CD4-positive, alpha-beta T cell (primary cell): Measurements from ENCODE around the gene RPL12. TPM values are rescaled to one million over a fixed set of nuclear protein-coding genes. Genes with fewer than 3 reads are reported as not detected.

Source experiments
- ATAC-seq: fragments of 200-7000 bp; cut with Tn5 transposase; one replicate; pipeline ENCODE4 v1.10.0; 2022; ENCODE audit warnings: mild to moderate bottlenecking; ENCODE audit not compliant: poor library complexity
- CTCF ChIA-PET: fragments of 350-600 bp; sonication (Branson Sonifier 250); formaldehyde crosslinking; loops from one replicate; lab custom pipeline; 2021; ENCODE audit warnings: antibody characterized with exemption, inconsistent platforms; lab: Charles Lee
- POLR2A ChIA-PET: fragments of 350-600 bp; sonication (Branson Sonifier 250); formaldehyde crosslinking; loops from one replicate; lab custom pipeline; 2021; ENCODE audit warnings: antibody characterized with exemption, inconsistent platforms; lab: Charles Lee
- DNase-seq, 14 experiments: peaks; one replicate each; pipeline ENCODE4 v3.0.0-alpha.2; 2013 to 2020; ENCODE audit warnings: mixed read lengths in 2 of 14
- H3K27ac ChIP-seq, 2 donors: one replicate each; pipeline versions ENCODE4 v1.5.1 to v1.7.0; 2013; ENCODE audit warnings: low read length in 2 of 2, low read depth in 1 of 2, mild to moderate bottlenecking in 1 of 2
- H3K27me3 ChIP-seq, 2 experiments: 1 replicate in 1 of 2; 2 replicates in 1 of 2; pipeline versions ENCODE4 v1.6.1 to v1.7.0; 2013; ENCODE audit warnings: low read length in 2 of 2, control low read depth in 1 of 2, mild to moderate bottlenecking in 1 of 2, moderate library complexity in 1 of 2; ENCODE audit not compliant: insufficient read depth in 2 of 2, control insufficient read depth in 1 of 2
- H3K36me3 ChIP-seq: one replicate; pipeline ENCODE4 v1.6.1; 2013; ENCODE audit warnings: low read length, control low read depth; ENCODE audit not compliant: insufficient read depth
- H3K4me1 ChIP-seq: one replicate; pipeline ENCODE4 v1.6.1; 2013; ENCODE audit warnings: low read length, control low read depth; ENCODE audit not compliant: insufficient read depth
- H3K4me3 ChIP-seq: one replicate; pipeline ENCODE4 v1.5.1; 2013; ENCODE audit warnings: mild to moderate bottlenecking, low read length, moderate library complexity
- H3K9me3 ChIP-seq, 2 experiments: 1 replicate in 1 of 2; 2 replicates in 1 of 2; pipeline versions ENCODE4 v1.6.1 to v1.7.0; 2013; ENCODE audit warnings: low read length in 2 of 2, mild to moderate bottlenecking in 2 of 2, control low read depth in 1 of 2, moderate library complexity in 1 of 2; ENCODE audit not compliant: control insufficient read depth in 1 of 2, insufficient read depth in 1 of 2
- H3K27ac Mint-ChIP-seq: one replicate; pipeline ENCODE4 v1.8.0; 2020; ENCODE audit warnings: mixed read lengths
- H3K27me3 Mint-ChIP-seq: one replicate; pipeline ENCODE4 v1.8.0; 2021; ENCODE audit warnings: mixed read lengths
- H3K36me3 Mint-ChIP-seq: one replicate; pipeline ENCODE4 v1.8.0; 2021; ENCODE audit warnings: low read depth, mixed read lengths
- H3K4me1 Mint-ChIP-seq: one replicate; pipeline ENCODE4 v1.8.0; 2021; ENCODE audit warnings: low read depth, mixed read lengths
- H3K4me3 Mint-ChIP-seq: one replicate; pipeline ENCODE4 v1.8.0; 2020; ENCODE audit warnings: mild to moderate bottlenecking, mixed read lengths
- H3K9me3 Mint-ChIP-seq: one replicate; pipeline ENCODE4 v1.8.0; 2020; ENCODE audit warnings: mixed read lengths
- intact Hi-C, 2 experiments: fragments of 100-400 bp; cut with DNase I in 1 of 2; cut with micrococcal nuclease in 1 of 2; formaldehyde crosslinking; loops; one replicate each; pipeline versions ENCODE4 v1.15.1 to v1.9.0; 2023 to 2025; cut with DNase I, micrococcal nuclease
- total RNA-seq, 174 experiments: library from RNA in 2 of 174; stranded (reverse) in 2 of 174; gene quantifications; one replicate each; pipeline ENCODE4 v1.2.3 and lab custom pipeline; 2021 to 2026
- TF ChIP-seq, protein P1 (sequence below): fragments of 200-600 bp; IDR thresholded peaks from one replicate; pipeline ENCODE4 v1.8.0; 2022; ENCODE audit warnings: antibody characterized with exemption, mild to moderate bottlenecking

RPL12 gene
- total RNA-seq, 2 experiments from 2014 or later = 1,884 to 1,993 TPM

DNA sequence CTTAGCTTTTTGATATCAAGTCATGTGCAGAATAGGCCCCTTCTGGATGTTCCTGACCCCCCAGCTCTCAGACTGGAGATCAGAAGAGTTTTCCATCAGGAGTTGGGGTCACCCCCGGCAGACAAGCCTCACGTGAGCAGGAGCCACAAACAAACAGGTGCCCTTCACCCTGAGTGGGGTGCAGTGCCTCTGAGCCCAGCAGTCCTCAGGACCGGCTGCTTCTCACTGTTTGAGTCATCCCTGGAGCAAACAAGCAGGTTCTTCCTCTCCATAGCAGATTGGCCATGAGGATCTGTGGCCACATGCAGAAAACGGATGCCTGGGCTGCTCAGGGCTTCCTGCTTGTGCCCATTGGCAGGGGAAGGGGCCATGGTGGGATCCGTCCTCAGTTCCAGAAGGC is 47.1 kb upstream of the RPL12 start:
- H3K9me3 ChIP-seq = no peaks in the 10 kb centered on the region
- POLR2A ChIA-PET = no interaction called here
- TF ChIP-seq, protein P1, sequence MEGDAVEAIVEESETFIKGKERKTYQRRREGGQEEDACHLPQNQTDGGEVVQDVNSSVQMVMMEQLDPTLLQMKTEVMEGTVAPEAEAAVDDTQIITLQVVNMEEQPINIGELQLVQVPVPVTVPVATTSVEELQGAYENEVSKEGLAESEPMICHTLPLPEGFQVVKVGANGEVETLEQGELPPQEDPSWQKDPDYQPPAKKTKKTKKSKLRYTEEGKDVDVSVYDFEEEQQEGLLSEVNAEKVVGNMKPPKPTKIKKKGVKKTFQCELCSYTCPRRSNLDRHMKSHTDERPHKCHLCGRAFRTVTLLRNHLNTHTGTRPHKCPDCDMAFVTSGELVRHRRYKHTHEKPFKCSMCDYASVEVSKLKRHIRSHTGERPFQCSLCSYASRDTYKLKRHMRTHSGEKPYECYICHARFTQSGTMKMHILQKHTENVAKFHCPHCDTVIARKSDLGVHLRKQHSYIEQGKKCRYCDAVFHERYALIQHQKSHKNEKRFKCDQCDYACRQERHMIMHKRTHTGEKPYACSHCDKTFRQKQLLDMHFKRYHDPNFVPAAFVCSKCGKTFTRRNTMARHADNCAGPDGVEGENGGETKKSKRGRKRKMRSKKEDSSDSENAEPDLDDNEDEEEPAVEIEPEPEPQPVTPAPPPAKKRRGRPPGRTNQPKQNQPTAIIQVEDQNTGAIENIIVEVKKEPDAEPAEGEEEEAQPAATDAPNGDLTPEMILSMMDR = no peak
- no peak overlapping the region for H3K27ac ChIP-seq
- H3K4me1 Mint-ChIP-seq = no peaks in the 10 kb centered on the region
- no peaks in the 10 kb centered on the region for H3K27me3 ChIP-seq
- no peaks in the 10 kb centered on the region for H3K27me3 Mint-ChIP-seq
- H3K4me3 ChIP-seq = no peak overlapping the region
- DNase-seq (no peak), ATAC-seq (no peak)
- H3K4me3 Mint-ChIP-seq = no peak overlapping the region
- intact Hi-C loops = no loop called here
- peaks cover 33% of the 10 kb centered on the region for H3K36me3 ChIP-seq
- no peaks in the 10 kb centered on the region for H3K9me3 Mint-ChIP-seq
- no peak overlapping the region for H3K27ac Mint-ChIP-seq
- H3K36me3 Mint-ChIP-seq = peaks cover 19% of the 10 kb centered on the region
- CTCF ChIA-PET = no interaction called here
- peaks cover 2% of the 10 kb centered on the region for H3K4me1 ChIP-seq

DNA sequence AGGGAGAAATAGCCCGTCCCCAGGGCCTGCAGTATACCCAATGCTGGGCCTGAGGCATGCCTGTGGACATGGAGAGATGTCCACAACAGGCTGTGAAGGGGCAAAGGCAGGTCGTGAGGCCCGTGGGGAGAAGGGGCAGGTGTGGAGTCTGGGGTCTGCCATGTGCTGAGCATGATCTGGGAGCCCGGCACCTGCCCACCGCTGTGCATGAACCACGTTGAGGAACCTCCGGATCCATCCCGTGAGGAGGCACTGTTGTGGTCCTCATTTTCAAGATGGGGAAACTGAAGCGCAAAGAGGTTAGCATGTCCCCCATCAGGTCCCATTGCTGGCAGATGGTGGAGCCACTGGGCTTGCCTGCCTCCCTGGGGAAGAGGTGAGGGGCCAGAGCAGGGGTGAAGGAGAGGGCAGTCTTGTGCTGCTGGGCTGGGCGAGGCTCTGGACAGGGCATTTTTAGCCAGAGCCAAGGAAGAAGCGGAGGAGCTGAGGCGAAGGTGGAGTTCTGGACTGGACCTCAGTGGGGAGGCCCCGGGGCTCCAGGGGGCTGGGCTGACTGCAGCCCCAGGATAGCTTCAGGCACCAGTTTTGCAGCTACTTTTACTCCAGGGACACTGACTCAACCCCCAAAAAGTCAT is 46.6 kb upstream of the RPL12 start:
- TF ChIP-seq, protein P1 = no peak
- Mint-ChIP-seq H3K4me1 (no peaks in the 10 kb centered on the region), H3K4me3 (no peak overlapping the region), H3K9me3 (no peaks in the 10 kb centered on the region), H3K36me3 (peaks cover 23% of the 10 kb centered on the region), H3K27me3 (no peaks in the 10 kb centered on the region), H3K27ac (no peak overlapping the region)
- peaks cover 2% of the 10 kb centered on the region for H3K4me1 ChIP-seq
- H3K27ac ChIP-seq = no peak overlapping the region
- DNase-seq (no peak), ATAC-seq (no peak)
- no peak overlapping the region for H3K4me3 ChIP-seq
- ChIA-PET CTCF (no interaction called here), POLR2A (no interaction called here)
- no peaks in the 10 kb centered on the region for H3K27me3 ChIP-seq
- intact Hi-C loops = no loop called here
- H3K36me3 ChIP-seq = peaks cover 35% of the 10 kb centered on the region
- H3K9me3 ChIP-seq = no peaks in the 10 kb centered on the region

DNA sequence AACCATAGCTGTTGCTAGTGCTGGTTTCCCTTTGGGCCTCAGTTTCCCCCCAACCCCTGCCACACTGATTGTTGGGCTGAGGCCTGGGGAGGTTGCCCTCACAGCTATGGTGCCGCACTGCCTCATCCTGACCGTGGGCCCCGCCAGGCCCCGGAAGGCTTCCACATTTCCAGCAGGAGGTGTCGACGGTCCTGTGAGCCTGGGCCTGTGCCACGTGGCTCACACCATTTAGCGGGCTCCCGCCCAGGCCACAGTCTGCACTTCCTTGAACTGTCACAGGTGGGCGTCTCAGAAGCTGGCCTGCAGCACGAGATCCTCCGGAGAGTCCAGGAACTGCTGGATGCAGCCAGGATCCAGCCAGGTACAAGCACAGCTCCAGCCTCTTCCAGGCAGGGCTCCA is 45.8 kb upstream of the RPL12 start:
- H3K4me3 Mint-ChIP-seq = no peak overlapping the region
- no peak overlapping the region for H3K27ac Mint-ChIP-seq
- ChIA-PET POLR2A (no interaction called here), CTCF (no interaction called here)
- H3K4me1 ChIP-seq = peaks cover 2% of the 10 kb centered on the region
- TF ChIP-seq, protein P1 = no peak
- H3K4me1 Mint-ChIP-seq = no peaks in the 10 kb centered on the region
- no peaks in the 10 kb centered on the region for H3K27me3 ChIP-seq
- no peak for DNase-seq
- peaks cover 35% of the 10 kb centered on the region for H3K36me3 ChIP-seq
- H3K27ac ChIP-seq = no peak overlapping the region
- no peak overlapping the region for H3K4me3 ChIP-seq
- no peaks in the 10 kb centered on the region for H3K9me3 Mint-ChIP-seq
- H3K36me3 Mint-ChIP-seq = peaks cover 23% of the 10 kb centered on the region
- H3K9me3 ChIP-seq = no peaks in the 10 kb centered on the region
- no peaks in the 10 kb centered on the region for H3K27me3 Mint-ChIP-seq
- intact Hi-C loops = no loop called here
- ATAC-seq = no peak
